ENCODE results near the gene TMEM59L.

DNA sequence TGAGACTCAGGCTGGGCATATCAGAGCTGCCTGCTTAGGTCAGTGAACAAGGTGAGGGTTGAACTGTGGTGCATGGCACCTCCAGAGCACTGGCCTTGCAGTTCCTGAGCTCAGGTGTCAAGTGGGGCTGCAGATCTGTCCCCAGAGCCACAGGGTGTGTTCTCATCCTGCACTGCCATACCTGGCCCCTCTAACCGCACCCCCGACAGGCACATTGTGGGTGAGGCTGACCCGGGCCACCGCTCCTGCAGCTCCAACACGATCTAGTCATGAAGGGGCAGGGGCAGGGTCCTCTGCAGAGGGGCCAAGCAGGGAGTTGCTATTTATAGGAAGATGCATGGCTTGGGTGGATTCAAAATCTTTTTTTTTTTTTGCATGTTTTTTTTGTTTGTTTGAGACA, 54.1 kb downstream of the TMEM59L start:
- TF ChIP-seq, protein P1, sequence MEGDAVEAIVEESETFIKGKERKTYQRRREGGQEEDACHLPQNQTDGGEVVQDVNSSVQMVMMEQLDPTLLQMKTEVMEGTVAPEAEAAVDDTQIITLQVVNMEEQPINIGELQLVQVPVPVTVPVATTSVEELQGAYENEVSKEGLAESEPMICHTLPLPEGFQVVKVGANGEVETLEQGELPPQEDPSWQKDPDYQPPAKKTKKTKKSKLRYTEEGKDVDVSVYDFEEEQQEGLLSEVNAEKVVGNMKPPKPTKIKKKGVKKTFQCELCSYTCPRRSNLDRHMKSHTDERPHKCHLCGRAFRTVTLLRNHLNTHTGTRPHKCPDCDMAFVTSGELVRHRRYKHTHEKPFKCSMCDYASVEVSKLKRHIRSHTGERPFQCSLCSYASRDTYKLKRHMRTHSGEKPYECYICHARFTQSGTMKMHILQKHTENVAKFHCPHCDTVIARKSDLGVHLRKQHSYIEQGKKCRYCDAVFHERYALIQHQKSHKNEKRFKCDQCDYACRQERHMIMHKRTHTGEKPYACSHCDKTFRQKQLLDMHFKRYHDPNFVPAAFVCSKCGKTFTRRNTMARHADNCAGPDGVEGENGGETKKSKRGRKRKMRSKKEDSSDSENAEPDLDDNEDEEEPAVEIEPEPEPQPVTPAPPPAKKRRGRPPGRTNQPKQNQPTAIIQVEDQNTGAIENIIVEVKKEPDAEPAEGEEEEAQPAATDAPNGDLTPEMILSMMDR (conservative IDR thresholded peaks at IDR 0.05; ENCODE audit: low read depth, low read length), result no peak
- TF ChIP-seq POLR2A (IDR thresholded peaks at IDR 0.05; ENCODE audit: low read depth, low read length) (no peak), BHLHE40 (IDR thresholded peaks at IDR 0.05; ENCODE audit: low read depth, low read length) (no peak), RAD21 (IDR thresholded peaks at IDR 0.05; ENCODE audit: low read length) (no peak), NFE2L2 (IDR thresholded peaks at IDR 0.05; ENCODE audit: low read depth, low read length) (no peak), MXI1 (IDR thresholded peaks at IDR 0.05; ENCODE audit: borderline replicate concordance, low read depth, low read length) (no peak), RCOR1 (IDR thresholded peaks at IDR 0.05; ENCODE audit: insufficient replicate concordance, low read length) (no peak), FOS (IDR thresholded peaks at IDR 0.05; ENCODE audit: low read depth, low read length) (no peak)

Measured in IMR-90 (cell line).